Kidney capillary endothelial cell (primary cell): ENCODE results near the gene MTERF2.
A peak's percentile ranks its signal among the peaks of the same experiment; 100 is the strongest.

ENCODE experiments used
- DNase-seq: peaks from one replicate; pipeline ENCODE4 v3.0.0-alpha.2; 2018; ENCODE audit warnings: low spot score

The MTERF2 gene

DNA sequence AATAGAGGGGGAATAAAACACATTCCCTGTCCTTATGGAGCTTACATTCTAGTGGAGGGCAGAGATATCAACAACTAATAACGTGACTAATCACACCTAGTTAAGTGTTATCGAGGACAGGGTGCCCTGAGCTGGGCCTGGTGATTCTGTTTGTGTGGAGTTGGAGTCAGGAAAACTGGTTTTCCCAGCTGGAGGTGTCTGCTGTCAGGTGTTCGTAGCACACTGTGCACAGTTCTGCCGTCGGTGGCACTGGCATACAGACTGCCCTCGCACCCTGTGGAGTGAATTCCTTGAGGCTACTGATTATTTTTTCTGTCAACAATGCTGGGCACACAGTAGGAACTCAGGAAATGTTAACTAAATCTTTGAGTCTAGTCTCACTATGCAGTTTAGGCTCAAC lies 900 bp upstream of the MTERF2 start:
- DNase-seq: no peak

- no peak for DNase-seq
Observed at GRCh38 chr12:106986135-106986534, 811 bp downstream of the MTERF2 start.

DNA sequence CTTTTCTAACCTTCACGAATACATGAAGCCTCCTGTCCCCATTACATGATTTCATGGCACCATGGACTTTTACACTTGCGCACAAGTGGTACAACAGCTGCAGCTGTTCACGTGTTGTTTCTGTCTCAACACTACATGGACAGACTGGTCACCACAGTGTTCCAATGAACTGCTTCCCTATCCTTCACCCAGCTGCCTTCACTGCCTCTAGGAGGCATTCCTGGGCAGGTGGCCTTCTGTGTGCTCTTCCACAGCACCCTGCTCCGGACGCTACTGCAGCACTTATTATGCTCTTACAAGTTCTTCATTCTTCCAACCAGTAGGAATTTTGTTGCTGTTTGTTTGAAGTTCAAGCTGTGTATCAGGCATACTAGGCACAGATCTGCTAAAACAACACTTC lies 1.5 kb downstream of the MTERF2 start:
- DNase-seq: no peak

DNA sequence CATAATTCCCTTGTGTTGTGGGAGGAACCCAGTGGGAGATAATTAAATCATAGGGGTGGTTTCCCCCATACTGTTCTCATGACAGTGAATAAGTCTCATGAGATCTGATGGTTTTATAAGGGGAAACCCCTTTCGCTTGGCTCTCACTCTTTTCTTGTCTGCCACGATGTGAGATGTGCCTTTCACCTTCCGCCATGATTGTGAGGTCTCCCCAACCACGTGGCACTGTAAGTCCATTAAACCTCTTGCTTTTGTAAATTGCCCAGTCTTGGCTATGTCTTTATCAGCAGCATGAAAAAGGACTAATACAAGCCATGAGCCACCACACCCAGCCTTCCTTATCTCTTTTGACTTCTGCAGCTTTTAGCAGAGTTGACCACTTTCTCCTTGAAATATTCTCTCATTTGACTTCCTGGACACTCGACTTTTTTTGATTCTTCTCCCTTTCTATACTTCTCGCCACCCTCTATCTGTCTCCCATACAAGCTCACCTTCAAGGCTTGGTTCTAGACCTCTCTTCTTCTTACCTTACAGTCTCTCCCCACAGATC lies 2.3 kb downstream of the MTERF2 start:
- DNase-seq: no peak

GRCh38 chr12:106982229-106982628 lies 4.7 kb downstream of the MTERF2 start:
- DNase-seq: no peak

DNA sequence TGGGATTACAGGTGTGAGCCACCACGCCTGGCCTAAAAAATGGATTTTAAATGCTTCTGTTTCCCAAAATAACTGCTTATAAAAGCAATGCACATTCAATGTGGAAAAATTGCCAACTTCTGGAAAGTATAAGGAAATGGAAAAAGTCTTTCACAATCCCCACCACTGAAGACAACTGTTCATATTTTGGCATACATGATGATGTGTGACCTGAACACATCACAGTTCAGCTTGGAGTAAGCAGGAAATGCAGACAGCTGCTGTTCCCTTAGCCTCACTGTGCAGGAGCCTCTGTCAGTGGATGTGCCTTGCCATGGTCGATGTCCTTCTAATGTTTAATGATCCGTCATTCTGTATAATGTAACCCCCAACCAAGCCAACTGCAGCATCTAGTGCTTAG lies 5.2 kb downstream of the MTERF2 start:
- DNase-seq: no peak

DNA sequence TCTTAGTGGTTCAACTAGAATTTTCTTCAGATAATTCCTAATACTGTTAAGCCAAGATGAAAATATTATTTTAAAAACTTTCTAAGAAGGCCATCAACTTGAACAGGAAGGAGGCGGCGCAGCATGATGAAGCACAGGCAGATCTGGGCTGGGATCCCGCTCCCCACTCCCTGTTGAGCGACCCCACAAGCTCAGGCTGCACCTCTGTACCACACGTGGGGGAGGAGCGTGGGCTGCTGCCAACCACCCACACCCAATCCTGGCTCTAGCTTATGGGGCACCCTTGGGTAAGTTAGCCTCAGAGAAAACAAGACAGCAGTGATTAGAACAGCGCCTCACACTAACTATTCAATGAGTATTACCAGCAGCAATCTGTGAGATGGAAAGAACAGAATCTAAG lies 6.0 kb downstream of the MTERF2 start:
- DNase-seq: no peak

DNA sequence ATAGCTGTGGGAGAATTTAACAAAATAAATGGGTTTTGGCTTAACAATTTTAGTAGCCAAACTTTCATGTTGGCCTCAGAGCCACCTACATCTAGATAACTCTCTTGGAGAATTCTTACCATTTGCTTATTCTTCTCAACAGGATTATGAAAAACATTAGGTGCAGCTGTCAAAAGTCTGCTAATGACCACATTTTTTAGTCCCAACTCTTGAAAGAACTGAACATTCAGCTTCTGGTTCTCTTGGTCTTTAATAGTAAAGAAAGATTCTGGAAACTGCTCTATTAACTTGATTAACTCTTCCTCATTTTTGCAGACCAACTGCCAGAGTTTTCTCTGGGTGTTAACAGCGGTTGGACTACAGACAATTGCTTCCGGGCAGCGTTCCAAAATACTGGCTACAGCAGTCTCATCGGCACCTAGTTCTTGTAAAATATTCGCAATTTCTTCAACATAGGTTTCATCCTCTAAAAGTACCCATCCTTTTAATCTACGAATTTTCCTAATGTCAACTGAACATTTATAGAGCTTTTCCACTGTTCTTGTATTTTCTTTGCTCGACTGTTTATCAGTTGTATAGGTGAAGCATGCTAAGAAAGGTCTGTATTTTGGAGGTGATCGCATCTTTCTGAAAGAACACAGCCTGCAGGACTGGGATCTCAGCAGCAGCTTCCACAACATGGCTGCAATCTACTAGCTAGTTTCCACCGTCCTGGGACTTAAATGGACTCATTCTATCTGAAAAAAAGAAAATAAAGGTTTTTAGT lies 8.7 kb downstream of the MTERF2 start:
- DNase-seq: no peak

DNA sequence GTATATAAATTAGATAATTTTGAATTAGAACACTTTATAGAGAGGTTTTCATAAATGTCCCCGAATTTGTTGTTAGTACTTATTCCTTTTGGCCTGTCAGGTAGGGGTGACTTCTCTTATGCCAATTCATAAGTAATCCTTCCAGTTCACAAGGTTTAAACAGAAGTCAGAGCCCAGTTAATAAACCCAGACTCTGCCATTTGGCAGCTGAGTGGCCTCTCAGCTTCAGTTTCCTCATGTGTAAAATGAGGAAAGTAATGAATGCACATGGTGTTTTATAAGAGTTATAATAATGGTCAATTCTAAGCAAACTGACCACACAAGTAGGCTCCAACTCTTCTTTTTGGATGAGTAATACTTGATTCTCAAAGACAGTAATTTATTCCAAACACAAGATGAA lies 10.3 kb downstream of the MTERF2 start:
- no peak for DNase-seq

- DNase-seq: no peak
Observed at GRCh38 chr12:106975993-106976658, 10.8 kb downstream of the MTERF2 start.

GRCh38 chr12:106975098-106975497 lies 11.8 kb downstream of the MTERF2 start:
- DNase-seq: no peak

DNA sequence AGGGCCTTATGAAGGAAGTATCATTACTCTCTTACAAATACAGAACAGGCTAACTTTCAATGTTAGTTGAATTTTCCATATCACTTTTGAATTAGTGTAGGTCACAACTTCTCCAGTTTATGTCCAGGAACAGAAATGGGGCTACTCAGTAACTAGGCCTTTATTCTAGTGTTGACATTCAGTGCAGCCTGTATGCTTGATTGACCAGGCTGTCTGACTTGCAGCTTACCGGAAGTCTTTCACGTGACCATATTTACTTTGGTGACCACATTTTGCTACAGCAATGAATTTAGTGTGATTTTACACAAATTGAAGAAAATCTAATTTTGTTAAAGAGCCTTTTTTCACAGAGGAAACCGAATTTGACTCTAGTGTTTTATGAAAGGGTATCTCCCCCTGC lies 12.4 kb downstream of the MTERF2 start:
- no peak for DNase-seq

- no peak for DNase-seq
Observed at GRCh38 chr12:106973545-106973944, 13.4 kb downstream of the MTERF2 start.

DNA sequence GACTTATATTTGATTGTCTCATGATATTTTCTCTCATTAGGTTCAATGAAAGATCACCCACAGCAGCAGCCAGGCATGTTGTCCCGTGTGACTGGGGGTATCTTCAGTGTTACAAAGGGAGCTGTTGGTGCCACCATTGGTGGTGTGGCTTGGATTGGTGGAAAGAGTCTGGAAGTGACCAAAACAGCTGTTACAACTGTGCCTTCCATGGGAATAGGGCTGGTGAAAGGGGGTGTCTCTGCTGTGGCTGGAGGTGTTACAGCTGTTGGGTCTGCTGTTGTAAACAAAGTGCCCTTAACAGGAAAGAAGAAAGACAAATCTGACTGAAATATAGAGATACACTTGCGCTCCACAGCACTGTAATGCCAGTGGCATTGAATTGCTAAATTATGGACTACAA lies 15.9 kb downstream of the MTERF2 start:
- no peak for DNase-seq

DNA sequence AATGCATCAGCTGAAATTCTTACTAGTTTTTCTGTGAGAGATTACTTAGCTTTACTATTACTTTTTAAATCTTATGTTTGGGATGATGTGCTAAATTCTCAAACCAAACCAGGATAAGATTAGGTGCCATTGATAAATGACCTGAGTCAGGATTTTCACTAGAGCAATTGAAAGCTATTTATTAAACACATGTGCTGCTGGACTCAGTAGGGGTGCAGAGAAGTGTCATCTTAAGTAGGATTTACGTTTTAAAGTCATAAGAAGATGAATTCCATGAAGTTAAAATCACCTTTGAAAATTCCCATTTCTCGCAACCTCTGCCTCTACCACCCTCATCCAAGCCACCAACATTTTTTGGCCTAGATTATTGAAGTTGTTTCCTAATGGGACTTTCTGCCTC lies 22.4 kb downstream of the MTERF2 start:
- DNase-seq: no peak

- DNase-seq: no peak
Observed at GRCh38 chr12:106962286-106962685, 24.7 kb downstream of the MTERF2 start.

DNA sequence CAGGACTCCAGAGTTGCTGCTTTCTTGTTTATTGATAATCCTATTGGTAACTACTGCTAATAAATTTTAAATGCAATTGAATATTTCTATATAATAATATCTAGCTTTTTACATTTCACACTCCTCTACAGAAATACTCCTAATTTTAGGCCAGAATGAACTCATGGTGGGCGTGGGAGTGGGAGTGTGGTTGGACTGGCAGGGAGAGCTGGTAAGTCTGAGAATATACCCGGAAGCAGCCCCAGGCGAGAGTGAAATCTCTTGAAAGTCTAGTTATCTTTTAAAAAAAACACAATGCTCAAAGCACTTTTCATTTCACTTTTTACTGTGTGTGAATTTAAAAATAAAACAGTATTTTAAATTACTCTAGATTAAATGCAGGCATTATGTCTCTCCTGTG lies 26.5 kb downstream of the MTERF2 start:
- DNase-seq: no peak

DNA sequence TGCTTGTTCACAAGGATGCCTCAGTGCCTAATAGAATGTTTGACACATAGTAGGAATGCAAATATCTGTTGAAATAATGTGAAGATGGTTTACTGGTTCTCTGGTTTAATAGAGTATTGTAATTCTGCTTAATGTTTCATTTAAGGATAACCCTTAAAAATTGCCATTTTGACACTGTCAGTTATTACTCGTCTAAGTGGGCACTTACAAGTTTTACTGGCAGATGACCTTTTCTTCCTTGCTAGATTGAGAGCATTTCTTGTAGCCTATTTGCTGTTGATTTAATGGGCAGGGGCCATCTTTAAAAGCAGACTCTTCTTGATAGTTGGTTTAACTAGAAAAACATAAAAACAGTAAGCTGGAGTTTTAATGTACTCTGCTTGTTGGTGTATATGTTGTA lies 29.4 kb downstream of the MTERF2 start:
- no peak for DNase-seq

- peak; percentile 40 for DNase-seq
Observed at GRCh38 chr12:106956048-106956578, 30.8 kb downstream of the MTERF2 start.

DNA sequence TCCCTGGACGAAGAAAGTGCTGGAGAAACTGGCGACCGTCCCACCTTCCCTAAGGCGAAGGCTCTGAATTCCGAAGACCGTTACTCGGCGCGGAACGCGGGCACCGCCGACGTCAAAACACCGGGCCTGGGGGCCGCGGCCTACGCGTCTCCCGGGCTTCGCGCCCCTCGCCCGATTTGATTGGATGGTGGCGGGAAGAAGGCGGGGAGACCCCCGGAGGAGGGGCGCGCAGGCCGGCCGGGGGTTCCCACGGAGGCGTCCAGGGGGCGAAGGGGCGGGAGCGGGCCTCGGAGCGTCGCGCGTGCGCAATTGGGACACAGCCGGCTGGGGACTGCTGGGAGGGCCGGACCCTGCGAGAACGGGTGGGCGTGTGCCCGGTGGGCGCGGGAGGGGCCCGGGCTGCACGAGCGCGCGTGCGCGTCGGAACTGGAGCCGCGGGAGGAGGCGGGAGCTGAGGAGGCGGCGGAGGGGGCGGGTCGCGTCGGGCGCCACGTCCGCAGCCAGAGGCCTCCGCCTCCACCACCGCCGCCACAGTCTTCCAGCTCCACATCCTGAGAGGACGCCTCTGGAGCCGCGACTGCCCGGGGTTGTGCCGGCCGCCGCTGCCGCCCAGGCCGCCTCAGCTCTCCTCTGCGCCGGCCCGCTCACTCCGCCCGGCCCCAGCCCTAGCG lies 31.4 kb downstream of the MTERF2 start, which contains the start of gene TMEM263:
TSS of gene TMEM263 (plus strand) at position 531 of the 671 bp plus-strand sequence. CDS start 11,210 bp downstream, outside the sequence.
- peak; percentile 92 for DNase-seq

- no peak for DNase-seq
Observed at GRCh38 chr12:106954462-106955376, 32.2 kb downstream of the MTERF2 start.
